D721Med (cell line): ENCODE measurements around the gene ZCCHC3.
"Not testable (repeated sequence)": the region's sequence is repeated elsewhere in the genome, so short reads cannot be mapped to it uniquely, and the experiment has no call there.

Experiments
- DNase-seq: peaks from one replicate; pipeline ENCODE4 v3.0.0; 2011; ENCODE audit warnings: low spot score; ENCODE audit not compliant: insufficient read length
- FAIRE-seq: peaks from 2 replicates; lab custom pipeline; 2011; peaks lifted over from hg19 to GRCh38; lab: Jason Lieb, UNC
- TF ChIP-seq, protein P1 (sequence below): IDR thresholded peaks from 2 replicates; pipeline ENCODE4 v1.5.1; 2012; ENCODE audit warnings: mild to moderate bottlenecking, control low read depth; ENCODE audit not compliant: insufficient read depth; ENCODE audit errors: missing control alignments

Gene ZCCHC3, protein sequence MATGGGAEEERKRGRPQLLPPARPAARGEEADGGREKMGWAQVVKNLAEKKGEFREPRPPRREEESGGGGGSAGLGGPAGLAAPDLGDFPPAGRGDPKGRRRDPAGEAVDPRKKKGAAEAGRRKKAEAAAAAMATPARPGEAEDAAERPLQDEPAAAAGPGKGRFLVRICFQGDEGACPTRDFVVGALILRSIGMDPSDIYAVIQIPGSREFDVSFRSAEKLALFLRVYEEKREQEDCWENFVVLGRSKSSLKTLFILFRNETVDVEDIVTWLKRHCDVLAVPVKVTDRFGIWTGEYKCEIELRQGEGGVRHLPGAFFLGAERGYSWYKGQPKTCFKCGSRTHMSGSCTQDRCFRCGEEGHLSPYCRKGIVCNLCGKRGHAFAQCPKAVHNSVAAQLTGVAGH

DNA sequence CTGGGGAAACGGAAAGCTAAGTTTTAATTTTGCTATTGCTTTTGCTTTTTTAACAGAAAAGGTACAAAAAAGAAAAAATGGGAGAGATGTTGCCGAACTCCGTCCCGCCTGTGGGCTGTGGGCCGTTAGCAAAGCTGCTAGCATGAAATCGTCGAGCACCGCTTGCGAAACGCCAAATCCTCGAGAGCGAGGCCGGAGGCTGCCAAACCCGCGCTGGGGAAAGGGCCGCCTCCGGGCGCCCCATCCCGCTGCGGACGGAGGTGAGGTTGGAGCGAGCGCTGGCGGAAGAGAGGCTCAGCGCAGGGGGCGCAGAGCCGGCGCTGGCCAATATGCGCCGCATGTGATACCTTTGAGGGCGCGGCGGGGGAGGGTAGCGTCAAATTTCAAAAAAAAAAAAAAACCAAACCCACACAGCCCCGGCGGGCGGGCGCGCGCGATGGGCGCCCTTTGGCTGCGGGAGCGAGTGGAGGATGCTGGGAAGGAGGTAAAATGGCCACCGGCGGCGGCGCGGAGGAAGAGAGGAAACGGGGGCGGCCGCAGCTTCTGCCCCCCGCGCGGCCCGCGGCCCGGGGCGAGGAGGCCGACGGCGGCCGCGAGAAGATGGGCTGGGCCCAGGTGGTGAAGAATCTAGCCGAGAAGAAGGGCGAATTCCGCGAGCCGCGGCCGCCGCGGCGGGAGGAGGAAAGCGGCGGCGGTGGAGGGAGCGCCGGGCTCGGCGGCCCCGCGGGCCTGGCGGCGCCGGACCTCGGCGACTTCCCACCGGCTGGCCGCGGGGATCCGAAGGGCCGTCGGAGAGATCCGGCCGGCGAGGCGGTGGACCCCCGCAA is at the start of gene ZCCHC3:
TSS of gene ZCCHC3 (plus strand) at position 473 of the 827 bp plus-strand sequence. CDS start at position 490, 17 bp downstream.
- DNase-seq (peak; percentile 41), FAIRE-seq (no peak)
- TF ChIP-seq, protein P1, sequence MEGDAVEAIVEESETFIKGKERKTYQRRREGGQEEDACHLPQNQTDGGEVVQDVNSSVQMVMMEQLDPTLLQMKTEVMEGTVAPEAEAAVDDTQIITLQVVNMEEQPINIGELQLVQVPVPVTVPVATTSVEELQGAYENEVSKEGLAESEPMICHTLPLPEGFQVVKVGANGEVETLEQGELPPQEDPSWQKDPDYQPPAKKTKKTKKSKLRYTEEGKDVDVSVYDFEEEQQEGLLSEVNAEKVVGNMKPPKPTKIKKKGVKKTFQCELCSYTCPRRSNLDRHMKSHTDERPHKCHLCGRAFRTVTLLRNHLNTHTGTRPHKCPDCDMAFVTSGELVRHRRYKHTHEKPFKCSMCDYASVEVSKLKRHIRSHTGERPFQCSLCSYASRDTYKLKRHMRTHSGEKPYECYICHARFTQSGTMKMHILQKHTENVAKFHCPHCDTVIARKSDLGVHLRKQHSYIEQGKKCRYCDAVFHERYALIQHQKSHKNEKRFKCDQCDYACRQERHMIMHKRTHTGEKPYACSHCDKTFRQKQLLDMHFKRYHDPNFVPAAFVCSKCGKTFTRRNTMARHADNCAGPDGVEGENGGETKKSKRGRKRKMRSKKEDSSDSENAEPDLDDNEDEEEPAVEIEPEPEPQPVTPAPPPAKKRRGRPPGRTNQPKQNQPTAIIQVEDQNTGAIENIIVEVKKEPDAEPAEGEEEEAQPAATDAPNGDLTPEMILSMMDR, result no peak

DNA sequence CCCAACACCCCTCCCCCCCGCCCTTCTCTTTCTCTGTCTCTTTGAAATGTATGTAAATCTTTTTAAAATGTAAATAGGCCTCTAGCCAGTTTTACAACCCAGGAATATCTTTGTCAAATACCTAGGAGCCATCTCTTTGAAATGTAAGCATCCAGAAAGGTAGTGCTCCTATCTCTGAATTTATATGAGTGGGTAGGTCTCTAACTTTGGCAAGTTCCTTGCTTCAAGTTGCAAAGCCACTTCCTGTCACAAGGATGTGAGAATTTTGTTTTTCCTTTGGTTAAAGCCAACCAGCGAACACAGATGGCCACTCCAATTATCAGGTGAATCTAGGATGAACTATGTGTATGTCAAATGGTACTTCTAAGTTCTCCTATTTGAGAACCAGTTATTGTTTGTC is 46.0 kb upstream of the ZCCHC3 start:
- DNase-seq (no peak), FAIRE-seq (no peak)
- TF ChIP-seq, protein P1, result no peak

DNA sequence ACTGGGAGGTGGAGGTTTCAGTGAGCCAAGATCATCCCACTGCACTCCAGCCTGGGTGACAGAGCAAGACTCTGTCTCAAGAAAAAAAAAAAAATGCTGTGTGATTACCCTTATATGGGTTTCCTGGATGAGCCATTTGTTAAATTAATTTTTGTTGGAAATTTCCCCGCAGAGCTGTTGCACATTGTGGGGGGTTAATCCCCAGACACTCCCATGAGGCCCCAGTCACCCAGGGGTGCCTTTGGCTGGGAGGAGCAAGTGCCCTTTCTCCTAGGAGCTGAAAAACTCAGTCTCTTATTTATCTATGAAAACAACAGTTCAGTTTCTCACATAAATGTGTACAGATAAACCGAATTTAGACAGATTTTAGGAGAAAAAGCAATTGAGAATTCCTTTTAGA is 44.6 kb upstream of the ZCCHC3 start:
- no peak for FAIRE-seq
- DNase-seq, result no peak
- TF ChIP-seq, protein P1, result no peak

DNA sequence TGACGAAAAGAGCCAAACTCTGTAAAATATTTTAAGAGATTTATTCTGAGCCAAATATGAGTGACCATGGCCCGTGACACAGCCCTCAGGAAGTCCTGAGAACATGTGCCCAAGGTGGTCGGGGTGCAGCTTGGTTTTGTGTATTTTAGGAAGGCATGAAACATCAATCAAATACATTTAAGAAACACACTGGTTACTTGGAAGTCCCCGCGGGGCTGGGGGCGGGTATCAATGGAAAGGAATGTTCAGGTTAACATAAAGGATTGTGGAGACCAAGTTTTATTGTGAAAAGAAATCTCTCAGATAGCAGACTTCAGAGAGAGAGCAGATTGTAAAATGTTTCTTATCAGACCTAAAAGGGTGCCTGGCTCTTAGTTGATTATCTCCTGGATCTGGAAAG is 43.9 kb upstream of the ZCCHC3 start:
- FAIRE-seq, DNase-seq: not testable (repeated sequence)

DNA sequence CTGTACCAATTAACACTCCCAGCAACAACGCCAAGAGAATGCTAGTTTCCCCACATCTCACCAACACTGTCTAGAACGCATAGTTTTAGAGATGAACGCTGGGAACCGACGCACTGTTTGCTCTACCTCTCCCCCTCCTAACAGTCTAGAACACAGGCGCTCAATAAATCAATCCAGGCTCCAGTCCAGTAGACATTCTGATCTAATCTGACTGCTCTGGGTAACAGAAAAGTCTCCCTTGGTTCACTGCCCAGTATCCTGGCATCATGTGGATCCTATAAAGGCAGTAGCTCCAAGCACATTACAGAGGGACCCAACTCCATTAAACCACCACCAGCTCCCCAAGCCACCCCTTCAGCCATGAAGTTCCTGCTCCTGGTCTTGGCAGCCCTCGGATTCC is 40.0 kb upstream of the ZCCHC3 start, which contains the start of gene DEFB132:
TSS of gene DEFB132 (plus strand) at position 306 of the 400 bp plus-strand sequence. CDS start at position 361, 55 bp downstream.
- no peak for DNase-seq
- FAIRE-seq, result no peak
- TF ChIP-seq, protein P1, result no peak

DNA sequence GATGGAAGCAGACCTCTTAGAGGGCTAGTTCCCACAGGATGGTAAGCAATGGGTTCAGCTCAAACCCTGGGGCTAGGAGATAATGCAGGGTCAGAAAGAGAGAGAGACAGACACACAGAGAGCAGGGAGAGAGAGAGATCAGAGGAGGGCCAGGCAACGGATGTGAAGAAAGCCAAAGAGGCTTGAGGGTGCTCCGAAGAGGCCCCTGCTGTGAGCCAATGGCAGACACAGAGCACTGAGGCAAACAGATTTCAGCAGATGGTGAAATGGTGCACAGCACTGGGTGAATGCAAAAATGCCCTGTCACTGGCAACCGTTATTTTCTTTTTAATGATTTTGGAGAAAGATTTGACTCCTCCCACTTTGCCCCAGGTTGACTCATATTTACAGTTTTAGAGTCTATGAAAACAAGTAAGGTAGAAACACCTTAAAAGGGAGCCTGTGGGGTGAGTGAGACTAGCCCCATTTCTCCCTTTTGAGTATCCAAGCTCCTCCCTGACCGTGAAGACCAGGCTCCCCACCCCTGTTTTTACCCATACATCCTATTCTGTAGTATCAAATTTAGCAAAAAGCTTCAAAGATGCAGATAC is 39.0 kb upstream of the ZCCHC3 start:
- DNase-seq (no peak), FAIRE-seq (no peak)
- TF ChIP-seq, protein P1, result no peak

DNA sequence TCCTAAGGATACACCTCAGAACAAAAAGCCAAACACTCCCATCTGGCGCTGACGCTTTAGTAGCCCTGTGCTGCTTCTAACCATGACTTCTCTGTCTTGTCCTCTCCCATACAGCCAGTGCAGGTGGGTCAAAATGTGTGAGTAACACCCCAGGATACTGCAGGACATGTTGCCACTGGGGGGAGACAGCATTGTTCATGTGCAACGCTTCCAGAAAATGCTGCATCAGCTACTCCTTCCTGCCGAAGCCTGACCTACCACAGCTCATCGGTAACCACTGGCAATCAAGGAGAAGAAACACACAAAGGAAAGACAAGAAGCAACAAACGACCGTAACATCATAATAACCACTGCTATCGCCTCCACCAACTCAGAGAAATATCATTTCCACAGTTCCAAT is 38.4 kb upstream of the ZCCHC3 start:
- DNase-seq (no peak), FAIRE-seq (no peak)
- TF ChIP-seq, protein P1, result no peak
